CD1c-positive myeloid dendritic cell (primary cell): Measurements from ENCODE around the gene CACNA1I.

Source experiments
- DNase-seq: peaks from one replicate; pipeline ENCODE4 v3.0.0-alpha.2; 2016; ENCODE audit errors: extremely low spot score

CACNA1I gene

DNA sequence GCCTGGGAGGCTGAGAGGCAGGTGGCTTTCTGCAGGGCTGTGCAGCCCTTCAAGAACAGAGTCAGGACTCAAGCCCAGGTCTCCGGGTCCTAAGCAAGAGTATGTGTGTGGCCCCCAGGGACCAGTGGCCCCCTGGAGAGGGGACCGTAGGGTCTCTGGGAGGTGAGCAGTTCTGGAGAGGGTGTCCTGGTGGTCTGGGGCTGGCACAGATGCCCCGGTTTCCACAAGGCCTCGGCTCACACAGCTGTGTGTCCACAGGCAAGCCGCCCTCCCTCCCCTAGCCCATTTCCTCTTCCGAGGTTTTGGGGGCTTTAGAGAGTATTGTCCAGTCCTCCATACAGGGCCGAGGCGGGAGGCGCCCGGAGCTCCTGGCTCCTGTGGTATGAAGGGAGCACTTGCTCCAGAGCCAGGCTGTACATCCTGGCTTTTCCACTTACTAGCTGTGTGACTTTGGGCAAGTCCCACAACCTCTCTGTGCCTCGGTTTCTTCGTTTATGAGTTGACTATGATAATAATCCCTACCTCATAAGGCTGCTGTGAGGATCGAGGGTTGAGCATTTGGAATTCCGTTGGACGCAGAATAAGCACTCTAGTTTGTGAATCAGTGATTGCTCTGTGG lies 34.6 kb upstream of the CACNA1I start:
- DNase-seq = no peak

DNA sequence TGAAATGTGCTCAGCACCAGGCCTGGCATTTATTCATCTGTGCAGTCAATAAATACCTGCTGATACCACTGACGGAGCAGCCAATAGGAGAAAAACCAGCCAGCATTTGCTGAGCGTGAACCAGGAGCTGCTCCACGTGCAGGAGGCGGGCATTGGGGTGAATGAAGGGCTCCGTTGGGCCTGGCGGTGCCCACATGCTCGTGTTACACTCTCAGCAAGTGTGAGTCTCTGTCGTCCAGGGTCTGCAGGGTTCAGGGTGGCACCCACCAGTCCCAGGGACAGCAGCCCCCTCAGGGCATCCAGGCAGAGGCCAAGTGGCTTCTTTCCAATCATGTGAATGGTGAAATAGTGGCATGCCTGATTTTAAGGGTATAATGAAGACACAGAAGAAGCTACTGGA lies 33.8 kb upstream of the CACNA1I start:
- DNase-seq = no peak

DNA sequence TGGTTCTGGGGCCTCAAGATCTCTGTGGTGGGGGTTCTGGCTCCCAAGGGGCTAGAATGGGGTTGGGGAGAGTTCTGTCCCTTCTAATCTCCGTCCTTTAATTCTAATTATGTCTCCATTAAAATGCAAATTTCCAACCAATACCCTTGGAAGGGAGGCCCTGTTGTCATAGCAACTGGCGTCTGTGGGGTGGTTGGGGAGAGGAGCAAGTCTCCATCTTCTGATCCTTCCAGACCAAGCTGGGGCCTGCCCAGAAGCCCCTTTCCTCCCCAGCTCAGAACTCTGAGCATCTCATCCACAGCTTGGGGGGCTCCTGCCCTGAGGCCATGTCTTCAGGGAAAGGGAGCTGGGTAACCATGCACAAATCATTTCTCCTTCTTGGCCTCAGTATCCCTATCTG lies 32.6 kb upstream of the CACNA1I start:
- no peak for DNase-seq

DNA sequence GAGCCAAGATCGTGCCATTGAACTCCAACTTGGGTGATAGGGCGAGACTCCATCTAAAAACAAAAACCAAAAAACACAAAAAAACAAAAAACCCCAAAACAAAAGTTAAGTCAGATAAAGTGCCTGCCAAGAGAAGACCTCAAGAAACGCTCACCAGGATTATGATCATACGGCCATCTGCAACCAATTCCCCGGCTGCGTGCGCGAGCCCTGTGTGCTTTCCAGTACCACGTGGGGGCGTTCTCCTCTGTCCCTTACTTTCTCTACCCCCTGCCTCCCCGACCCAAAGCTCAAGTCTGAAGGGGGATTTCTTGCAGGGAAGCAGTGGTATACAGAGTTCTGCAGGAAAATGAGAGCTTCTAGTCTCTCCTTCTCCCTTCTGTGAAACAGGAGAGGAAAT lies 27.5 kb upstream of the CACNA1I start:
- DNase-seq = no peak

DNA sequence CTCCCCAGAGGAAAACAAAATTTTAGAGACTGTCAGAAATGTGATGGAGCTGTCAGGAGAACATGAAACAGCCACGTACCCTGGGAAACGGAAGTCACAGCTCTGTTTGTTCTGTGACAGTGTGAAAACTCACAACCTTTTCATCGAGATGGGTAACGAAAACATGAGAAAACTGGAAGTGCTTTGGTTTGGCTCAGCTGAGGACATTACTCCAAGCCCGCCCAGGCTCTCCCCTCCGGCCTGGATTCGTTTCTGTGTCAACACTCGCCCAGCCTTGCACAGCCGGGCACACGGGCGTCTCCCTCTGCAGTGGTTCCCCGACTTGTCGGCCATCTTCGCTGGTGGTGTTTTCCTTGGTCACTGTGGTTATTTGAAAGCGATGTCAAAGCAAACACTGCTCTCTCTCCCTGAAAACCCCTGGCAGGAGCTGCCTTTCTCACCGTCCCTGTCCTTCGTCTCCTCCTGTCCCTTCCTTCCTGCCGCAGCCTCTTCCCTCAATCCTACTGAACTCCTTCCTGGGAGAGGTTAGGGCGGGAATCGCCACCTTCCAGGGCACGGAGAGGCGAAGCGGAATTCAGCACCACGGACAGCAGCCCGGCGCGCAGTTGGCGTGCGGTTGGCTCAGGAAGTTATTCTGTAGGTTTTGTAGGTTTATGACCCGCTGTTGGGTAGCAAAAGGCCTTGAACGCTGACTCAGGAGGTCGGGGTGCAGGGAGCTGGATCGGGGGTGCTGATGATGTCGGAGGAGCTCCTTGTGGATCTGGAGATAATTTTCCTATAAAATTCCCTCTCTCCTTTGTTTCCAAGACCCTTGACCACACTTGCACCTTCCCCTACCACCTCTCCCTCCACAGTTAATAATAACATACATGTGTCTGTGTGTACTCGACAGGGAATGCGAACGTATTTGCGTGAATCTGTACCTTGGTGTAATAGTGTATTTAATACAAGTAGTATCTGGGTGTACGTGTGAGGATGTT lies 24.9 kb upstream of the CACNA1I start:
- peak; percentile 58 for DNase-seq

DNA sequence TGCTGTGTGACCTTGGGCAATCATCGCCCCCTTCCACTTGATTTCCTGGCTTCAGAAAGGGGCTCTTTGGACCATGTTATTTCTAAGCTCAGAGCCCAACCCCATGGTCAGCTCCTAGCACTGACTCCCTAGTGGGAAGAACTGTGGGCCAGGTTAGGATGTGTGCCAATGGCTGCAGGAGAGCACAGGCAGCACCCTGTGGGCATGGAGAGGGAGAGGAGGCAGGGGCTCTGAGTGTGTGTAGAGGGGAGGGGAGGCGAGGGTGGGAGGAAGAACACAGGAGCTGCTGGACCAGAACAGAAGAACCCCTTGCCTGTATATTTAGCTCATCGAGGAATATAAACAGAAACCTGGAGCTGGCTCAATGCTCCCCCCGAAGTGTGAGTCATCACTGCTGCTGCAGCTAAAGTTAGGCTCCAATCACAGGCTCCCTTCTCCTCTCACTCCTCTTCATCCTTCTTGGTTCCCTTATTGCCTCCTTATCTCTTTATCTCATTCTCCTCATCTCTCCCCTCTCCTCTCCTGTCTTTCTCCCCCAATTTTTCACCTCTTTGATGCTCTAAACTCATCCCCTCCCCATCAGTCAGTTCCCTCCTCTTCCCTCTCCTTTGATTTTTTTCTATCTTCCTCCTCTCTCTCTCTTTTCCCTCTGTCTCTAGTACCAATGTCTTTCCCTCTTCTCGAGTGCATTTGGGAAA lies 23.5 kb upstream of the CACNA1I start:
- no peak for DNase-seq

DNA sequence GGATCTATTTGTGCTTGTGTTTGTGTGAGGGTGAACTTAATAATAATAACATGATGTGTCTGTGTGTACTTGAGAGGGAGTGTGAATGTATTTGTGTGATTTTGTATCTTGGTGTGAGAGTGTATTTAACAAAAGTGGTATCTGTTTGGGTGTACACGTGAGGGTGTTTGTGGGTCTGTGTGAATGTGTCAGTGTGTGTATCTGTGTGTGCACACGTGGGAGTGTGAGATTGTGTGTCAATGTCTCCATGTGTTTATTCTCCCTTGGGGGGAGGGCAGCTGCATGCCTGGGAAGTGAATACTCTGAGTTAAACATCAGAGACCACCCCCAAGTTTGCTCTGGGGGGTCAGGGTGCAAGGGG lies 23.0 kb upstream of the CACNA1I start:
- no peak for DNase-seq

DNA sequence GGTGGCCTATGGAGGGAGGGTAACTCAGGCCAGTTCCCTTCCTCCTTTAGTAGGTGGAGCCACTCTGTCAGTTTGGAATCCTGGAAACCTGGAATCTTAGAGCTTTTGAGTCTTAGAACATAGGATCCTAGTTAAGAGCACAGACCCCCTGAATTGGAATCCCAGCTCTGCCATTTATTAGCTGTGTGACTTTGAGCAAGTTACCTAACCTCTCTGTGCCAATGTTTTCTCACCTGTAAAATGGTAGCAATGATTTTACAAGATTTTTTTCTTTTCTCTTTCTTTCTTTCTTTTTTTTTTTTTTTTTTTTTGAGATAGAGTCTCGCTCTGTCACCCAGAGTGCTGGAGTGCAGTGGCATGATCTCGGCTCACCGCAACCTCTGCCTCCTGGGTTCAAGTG lies 17.1 kb upstream of the CACNA1I start:
- no peak for DNase-seq

DNA sequence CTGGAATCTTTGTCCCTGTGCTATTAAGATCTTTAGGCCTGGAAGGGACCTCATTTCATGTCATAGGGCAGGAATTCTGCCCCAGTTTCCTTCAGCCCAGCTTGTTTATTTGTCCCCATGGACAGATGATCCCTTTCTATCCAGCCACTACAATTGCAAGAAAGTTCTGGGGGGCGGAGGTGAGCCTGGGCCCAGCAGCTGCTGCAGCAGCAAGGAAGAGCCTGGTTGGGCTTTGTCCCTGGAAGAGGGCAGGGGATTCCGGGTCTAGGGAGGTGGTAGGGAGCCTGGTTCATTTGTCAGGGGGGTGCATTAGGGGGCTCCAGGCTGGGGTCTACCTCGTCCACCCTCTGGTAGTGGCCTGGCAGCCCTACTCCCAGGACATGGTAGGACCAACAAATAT lies 16.4 kb upstream of the CACNA1I start:
- no peak for DNase-seq

DNA sequence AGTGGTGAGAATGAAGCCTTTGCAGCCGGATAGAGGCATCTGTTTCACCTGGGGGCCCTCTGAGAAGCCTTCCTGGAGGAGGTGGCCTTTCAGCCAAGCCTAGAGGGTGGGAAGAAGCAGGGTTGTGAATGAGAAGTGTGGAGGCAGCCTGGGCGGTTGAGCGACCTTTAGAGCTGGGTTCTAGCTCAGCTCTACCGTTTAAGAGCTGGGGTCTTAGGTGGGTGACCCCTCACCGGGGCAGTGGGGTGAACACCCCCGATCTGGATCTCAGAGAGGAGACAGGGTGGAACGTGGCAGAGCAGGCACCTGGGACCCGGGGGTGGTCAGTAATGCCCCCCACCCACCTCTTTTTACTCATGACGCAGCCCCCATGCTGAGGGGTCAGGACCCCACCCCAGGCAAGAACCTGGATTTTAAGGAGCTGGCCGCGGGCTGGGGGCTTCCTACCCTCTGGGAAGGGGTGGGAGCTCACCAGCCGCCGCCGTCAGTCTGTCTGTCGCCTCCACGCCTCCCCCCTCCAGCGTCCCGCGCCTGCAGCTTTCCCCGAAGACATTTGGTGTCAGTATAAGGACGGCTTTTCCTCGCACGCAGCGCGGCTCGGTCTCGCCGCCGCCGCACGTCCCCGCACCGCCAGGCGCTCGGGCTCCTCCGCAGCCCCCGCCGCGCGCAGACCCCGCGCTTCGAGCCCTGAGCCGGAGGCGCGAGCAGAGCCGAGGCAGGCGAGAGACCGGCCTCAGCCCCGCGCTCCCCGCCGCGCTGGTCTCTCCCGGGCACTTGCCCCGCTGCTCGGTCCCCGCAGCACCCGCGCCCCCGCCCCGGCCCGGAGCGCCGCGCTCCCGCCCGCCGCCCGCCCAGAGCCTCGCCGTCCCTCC lies 13.3 kb upstream of the CACNA1I start:
- no peak for DNase-seq

DNA sequence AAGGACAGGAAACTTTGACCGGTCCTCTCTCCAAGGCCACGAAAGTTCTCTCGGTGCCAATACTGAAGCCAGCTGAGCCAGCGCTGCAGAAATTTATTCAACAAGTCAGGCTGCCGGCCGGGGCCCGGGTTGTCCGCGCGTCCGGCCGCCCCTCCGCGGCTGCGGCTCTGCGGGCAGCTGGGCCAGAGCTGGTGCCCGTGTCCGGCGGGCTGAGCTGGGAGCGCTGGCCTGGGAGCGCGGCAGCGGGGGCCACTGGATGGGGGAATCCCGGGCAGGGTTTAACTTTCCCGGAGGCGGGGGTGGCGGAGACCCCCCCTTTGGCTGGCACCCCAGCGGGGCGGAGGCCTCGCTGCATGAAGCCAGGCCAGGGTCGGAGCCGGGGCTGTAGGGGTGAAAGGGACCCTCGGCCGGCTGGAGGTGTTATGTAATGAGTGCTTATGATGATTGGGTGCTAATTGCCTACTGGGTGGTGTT lies 12.3 kb upstream of the CACNA1I start:
- no peak for DNase-seq

DNA sequence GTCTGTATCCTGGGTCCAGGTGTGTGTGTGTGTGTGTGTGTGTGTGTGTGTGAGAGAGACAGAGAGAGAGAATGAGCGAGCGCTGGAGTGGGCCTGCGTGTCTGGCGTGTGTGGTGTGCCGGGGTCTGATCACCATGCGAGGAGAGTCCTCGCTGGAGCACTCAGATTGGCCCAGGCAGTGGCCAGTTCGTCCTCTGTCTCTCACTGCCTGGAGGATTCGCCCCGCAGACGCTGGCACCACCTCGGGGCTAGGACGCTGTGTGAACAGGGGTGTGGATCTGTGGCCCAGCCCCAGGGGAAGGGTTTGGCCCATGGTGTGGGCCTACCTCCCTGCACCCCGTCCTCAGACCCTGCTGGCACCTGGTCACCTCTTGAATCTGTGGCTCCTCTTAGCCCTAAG lies 11.6 kb upstream of the CACNA1I start:
- no peak for DNase-seq

DNA sequence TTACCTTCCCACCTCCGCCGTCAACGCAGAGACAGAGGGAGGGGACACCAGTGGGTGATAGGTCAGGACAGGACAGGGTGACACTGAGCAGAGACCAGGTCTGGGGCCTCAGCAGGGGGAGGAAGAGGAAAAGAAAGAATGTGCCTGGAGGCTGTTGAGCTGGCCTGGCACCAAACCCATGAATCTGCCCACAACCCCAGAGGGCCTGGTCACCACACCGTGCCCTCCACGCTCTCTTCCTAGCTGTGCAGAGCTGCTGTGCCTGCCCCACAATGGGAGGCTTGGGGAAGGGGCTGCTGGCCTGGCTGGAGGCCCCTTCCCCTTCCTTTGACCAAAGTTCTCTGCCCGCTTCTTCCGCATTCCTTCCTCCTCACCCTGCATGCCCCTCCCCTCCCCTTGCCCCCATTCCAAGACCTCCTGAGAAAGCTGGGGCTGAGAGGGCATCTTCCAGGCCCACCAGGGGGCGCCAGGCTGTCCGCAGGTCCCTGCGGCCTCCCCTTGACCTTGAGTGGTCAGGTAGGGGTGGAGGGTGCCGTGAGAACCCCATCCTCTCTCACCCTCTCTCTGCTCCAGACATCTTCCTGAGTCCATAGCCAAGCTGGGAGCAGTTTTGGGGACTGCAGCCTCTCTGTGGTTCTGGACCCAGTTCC lies 11.0 kb upstream of the CACNA1I start:
- no peak for DNase-seq

DNA sequence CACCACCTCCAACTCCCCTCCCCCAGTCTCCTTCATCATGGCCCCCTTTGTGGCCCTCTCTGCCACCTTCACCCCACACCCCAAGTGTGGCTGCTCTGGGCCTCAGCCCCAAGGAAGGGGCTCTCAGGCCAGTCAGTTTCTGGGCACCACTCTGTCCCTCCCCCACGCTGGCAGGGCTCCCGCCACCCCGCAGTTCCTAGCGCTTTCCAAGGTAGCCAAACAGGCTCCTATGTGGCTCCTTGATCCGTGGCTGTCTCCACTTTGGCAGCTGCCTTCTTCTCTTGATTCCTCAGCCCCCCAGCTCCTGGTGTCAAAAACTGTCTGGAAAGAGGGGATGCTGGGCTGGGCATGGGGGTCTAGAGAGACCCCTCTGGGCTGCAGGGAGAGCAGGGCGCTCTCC lies 10.4 kb upstream of the CACNA1I start:
- DNase-seq = no peak

DNA sequence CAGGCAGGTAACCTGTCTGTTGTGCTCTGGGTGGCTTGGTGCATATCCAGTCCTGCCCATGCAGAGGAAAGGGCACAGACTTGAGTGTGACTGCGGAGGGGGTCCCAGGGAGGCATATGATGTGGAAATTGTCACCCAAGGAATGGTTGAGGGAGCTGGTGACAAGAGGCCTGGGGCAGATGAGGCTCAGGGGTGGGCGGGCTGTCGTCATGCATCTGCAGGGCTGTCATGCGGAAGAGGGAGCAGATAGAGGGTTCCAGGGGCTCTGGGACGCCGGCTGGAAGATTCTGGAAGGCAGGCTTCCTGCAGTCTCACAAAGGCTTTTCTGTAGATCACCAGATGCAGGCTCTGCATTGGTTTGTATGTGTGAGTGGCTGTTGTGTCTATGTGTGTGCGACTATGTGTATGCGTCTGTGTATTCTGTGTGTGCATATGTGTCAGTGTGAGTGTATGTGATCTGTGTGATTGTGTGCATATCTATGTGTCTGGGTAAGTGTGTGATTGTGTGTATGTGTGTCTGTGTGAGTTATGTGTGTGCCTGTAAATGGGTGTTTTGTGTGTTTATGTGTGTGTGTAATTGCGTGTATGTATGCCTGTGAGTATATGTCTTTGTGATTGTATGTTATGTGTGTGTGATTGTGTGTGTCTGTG lies 7.6 kb upstream of the CACNA1I start:
- no peak for DNase-seq

DNA sequence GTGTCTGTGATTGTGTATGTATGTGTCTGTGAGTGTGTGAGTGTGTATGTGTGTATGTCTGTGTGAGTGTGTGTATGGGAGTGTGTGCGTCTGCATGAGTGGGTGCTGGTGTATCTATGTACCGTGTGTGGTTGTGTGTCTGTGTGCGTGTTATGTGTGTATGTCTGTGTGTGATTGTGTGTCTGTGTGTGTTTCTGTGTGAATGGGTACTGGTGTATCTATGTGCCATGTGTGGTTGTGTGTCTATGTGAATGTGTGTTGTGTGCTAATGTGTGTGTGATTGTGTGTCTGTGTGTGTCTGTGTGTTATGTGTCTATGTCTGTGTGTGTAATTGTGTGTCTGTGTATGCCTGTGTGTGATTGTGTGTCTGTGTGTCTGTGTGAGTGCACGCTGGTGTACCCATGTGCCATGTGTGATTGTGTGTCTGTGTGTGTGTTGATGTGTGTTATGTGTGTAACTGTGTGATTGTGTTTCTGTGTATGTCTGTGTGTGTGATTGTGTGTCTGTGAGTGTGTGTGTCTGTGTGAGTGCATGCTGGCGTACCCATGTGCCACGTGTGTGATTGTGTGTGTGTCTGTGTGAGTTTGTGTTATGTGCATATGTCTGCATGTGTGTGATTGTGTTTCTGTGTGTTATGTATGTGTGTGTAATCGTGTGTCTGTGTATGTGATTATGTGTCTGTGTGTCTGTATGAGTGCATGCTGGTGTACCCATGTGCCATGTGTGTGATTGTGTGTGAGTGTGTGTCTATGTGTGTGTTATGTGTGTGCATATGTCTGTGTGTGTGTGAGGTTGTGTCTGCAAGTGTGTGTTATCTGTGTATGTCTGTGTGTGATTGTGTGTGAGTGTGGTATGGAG lies 6.8 kb upstream of the CACNA1I start:
- DNase-seq = no peak

DNA sequence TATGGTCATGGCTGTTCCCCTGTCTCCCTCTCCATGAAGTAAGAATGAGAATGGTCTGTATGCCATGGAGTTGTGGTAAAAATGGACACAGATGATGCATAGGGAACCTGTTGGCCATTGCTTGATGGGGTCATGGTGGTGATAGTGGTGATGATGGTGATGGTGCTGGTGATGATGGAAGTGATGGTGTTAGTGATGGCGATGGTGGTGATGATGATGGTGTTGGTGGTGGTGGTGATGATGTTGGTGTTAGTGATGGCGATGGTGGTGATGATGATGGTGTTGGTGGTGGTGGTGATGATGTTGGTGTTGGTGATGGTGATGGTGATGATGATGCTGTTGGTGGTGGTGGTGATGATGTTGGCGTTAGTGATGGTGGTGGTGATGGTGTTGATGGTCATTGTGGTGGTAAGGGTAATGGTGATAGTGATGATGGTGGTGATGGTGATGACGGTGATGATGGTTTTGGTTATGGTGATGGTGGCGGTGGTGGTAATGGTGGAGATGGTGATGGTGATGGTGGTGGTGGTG lies 5.1 kb upstream of the CACNA1I start:
- DNase-seq = no peak

DNA sequence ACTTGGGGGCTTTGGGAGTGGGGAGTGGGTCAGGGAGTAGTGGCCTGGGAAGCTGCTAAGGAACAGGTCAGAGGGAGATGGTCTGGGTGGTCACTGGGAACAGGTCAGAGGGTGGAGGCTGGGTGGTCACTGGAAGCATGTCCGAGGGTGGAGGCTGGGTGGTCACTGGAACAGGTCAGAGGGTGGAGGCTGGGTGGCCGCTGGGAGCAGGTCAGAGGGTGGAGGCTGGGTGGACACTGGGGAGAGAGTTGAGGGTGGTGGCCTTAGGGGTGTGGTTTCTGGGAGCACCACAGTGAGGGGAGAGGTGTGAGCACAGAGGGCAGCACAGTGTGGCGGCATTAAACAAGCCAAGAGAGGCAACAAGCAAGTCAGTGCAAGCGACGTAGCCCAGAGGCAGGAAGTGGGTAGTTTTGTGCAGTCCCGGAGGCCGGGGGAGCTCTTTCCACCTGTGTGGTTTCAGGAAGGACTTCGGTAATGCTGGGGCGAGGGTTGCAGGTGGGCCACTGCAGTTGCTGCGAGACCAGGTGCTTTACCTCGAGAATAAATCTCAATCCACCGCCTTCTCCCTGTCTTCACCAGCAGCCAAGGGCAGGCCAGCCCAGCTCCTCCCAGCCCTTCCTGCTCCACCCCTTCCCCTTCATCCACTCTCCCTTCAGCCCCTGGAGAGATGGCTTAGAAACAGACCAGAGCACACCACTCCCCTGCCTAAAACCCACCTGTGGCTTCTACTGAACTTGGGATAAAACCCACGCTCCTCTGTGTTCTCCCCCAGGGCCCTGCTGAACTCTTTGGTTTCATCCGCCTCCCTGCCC lies 3.2 kb upstream of the CACNA1I start:
- DNase-seq = no peak
